HEK293T (cell line): ENCODE measurements around the gene MAZ.

Experiments
- FOXA1 ChIP-seq: fragments of 450-650 bp; IDR thresholded peaks from 2 replicates; pipeline ENCODE4 v1.6.1; 2016; ENCODE audit warnings: mild to moderate bottlenecking
- FOXK2 ChIP-seq: fragments of 450-650 bp; IDR thresholded peaks from 2 replicates; pipeline ENCODE4 v1.6.1; 2016; ENCODE audit warnings: mild to moderate bottlenecking
- NFRKB ChIP-seq: fragments of 450-650 bp; IDR thresholded peaks from 2 replicates; pipeline ENCODE4 v1.6.1; 2016; ENCODE audit warnings: mild to moderate bottlenecking, moderate library complexity
- SP1 ChIP-seq: fragments of 450-650 bp; IDR thresholded peaks from 2 replicates; pipeline ENCODE4 v1.6.1; 2017
- SUZ12 ChIP-seq: fragments of 450-650 bp; IDR thresholded peaks from 2 replicates; pipeline ENCODE4 v1.6.1; 2016; ENCODE audit warnings: mild to moderate bottlenecking

- TF ChIP-seq FOXK2 (no peak), NFRKB (no peak), SUZ12 (no peak), SP1 (no peak), FOXA1 (no peak)
These were observed 3.9 kb upstream of the MAZ start for GRCh38 chr16:29802416-29802935.
